B cell (primary cell): ENCODE results near the gene GPR143. TPM values are rescaled to one million over a fixed set of nuclear protein-coding genes. Genes with fewer than 3 reads are reported as not detected.

ENCODE experiments used
- ATAC-seq: fragments of 200-7000 bp; cut with Tn5 transposase; one replicate; pipeline ENCODE4 v1.10.0; 2021; ENCODE audit warnings: low read depth, mild to moderate bottlenecking, moderate number of reproducible peaks, moderate library complexity
- CTCF ChIA-PET: fragments of 350-600 bp; sonication (Branson Sonifier 250); formaldehyde crosslinking; loops from one replicate; lab custom pipeline; 2021; ENCODE audit warnings: antibody characterized with exemption, inconsistent platforms; lab: Charles Lee
- POLR2A ChIA-PET: fragments of 350-600 bp; sonication (Branson Sonifier 250); formaldehyde crosslinking; loops from one replicate; lab custom pipeline; 2021; ENCODE audit warnings: antibody characterized with exemption; lab: Charles Lee
- DNase-seq: peaks from one replicate; pipeline ENCODE4 v3.0.0; 2013
- H2AFZ ChIP-seq: 2 replicates; pipeline ENCODE4 v1.6.1; 2012; ENCODE audit warnings: mild to moderate bottlenecking, low read depth, low read length; ENCODE audit not compliant: insufficient read depth, poor library complexity, severe bottlenecking
- H3K27ac ChIP-seq, 2 donors: 1 replicate in 1 of 2; 2 replicates in 1 of 2; pipeline ENCODE4 v1.5.1; 2012 to 2013; ENCODE audit warnings: low read length in 2 of 2, mild to moderate bottlenecking in 2 of 2, moderate library complexity in 1 of 2
- H3K27me3 ChIP-seq, 4 experiments: fragments of 200-600 bp in 1 of 4; sonication (generic) in 1 of 4; replicated peaks in 1 of 4; 1 replicate in 2 of 4; 2 replicates in 2 of 4; pipeline versions ENCODE4 v1.6.1 to v1.7.0; 2013 to 2016; ENCODE audit warnings: low read length in 3 of 4, mild to moderate bottlenecking in 2 of 4, mixed read lengths in 1 of 4, moderate library complexity in 1 of 4; ENCODE audit not compliant: insufficient read depth in 4 of 4, control insufficient read depth in 3 of 4; ENCODE audit errors: control extremely low read depth in 1 of 4
- H3K36me3 ChIP-seq, 2 experiments: replicated peaks in 1 of 2; 1 replicate in 1 of 2; 2 replicates in 1 of 2; pipeline versions ENCODE4 v1.6.1 to v1.7.1; 2013; ENCODE audit warnings: low read length in 1 of 2; ENCODE audit not compliant: insufficient read depth in 2 of 2, control insufficient read depth in 1 of 2; ENCODE audit errors: control extremely low read depth in 1 of 2, extremely low read depth in 1 of 2
- H3K4me1 ChIP-seq, 2 donors: fragments of 200-600 bp in 1 of 2; sonication (generic) in 1 of 2; 1 replicate in 1 of 2; 2 replicates in 1 of 2; pipeline versions ENCODE4 v1.5.1 to v1.6.1; 2013 to 2017; ENCODE audit warnings: low read length in 2 of 2; ENCODE audit not compliant: control insufficient read depth in 2 of 2, insufficient read depth in 2 of 2
- H3K4me2 ChIP-seq: replicated peaks from 2 replicates; pipeline ENCODE3; 2012; ENCODE audit warnings: mild to moderate bottlenecking, low read depth, low read length; ENCODE audit not compliant: poor library complexity, severe bottlenecking
- H3K4me3 ChIP-seq, 5 experiments: fragments of 200-600 bp in 1 of 5; sonication (generic) in 1 of 5; 1 replicate in 3 of 5; 2 replicates in 2 of 5; pipeline versions ENCODE4 v1.5.1 to v1.7.0; 2011 to 2016; ENCODE audit warnings: low read length in 4 of 5, mild to moderate bottlenecking in 4 of 5, low read depth in 2 of 5, control low read depth in 1 of 5, moderate library complexity in 1 of 5; ENCODE audit not compliant: insufficient read depth in 1 of 5; ENCODE audit errors: control extremely low read depth in 1 of 5, extremely low read depth in 1 of 5
- H3K79me2 ChIP-seq: fragments of 200-600 bp; sonication (generic); one replicate; pipeline ENCODE4 v1.6.0; 2016; ENCODE audit warnings: low read length; ENCODE audit not compliant: control insufficient read depth, insufficient read depth
- H3K9ac ChIP-seq: fragments of 200-600 bp; sonication (generic); 2 replicates; pipeline ENCODE4 v1.6.1; 2017; ENCODE audit warnings: mild to moderate bottlenecking, low read length, moderate library complexity
- H3K9me3 ChIP-seq, 3 donors: one replicate each; pipeline versions ENCODE4 v1.6.1 to v1.7.1; 2013; ENCODE audit warnings: low read length in 2 of 3; ENCODE audit not compliant: control insufficient read depth in 2 of 3, insufficient read depth in 1 of 3; ENCODE audit errors: control extremely low read depth in 1 of 3
- H4K20me1 ChIP-seq: 2 replicates; pipeline ENCODE4 v1.6.0; 2012; ENCODE audit warnings: mild to moderate bottlenecking, low read length; ENCODE audit not compliant: insufficient read depth, control insufficient read depth, poor library complexity, severe bottlenecking
- H3K27ac Mint-ChIP-seq: one replicate; pipeline ENCODE4 v1.8.0; 2021; ENCODE audit warnings: mixed read lengths
- H3K27me3 Mint-ChIP-seq: one replicate; pipeline ENCODE4 v1.8.0; 2021; ENCODE audit warnings: mixed read lengths
- H3K4me1 Mint-ChIP-seq: one replicate; pipeline ENCODE4 v1.8.0; 2021; ENCODE audit warnings: mixed read lengths
- H3K4me3 Mint-ChIP-seq: one replicate; pipeline ENCODE4 v1.8.0; 2021; ENCODE audit warnings: mixed read lengths
- H3K9me3 Mint-ChIP-seq: one replicate; pipeline ENCODE4 v1.8.0; 2022; ENCODE audit warnings: mixed read lengths; ENCODE audit not compliant: insufficient read depth
- EZH2 ChIP-seq: IDR thresholded peaks from 2 replicates; pipeline ENCODE4 v1.6.1; 2012; ENCODE audit warnings: borderline replicate concordance, low read depth, mild to moderate bottlenecking, moderate library complexity, low read length; ENCODE audit not compliant: insufficient read depth, poor library complexity, severe bottlenecking
- WGBS: methylation state at CpG from one replicate; pipeline ENCODE4 v1.1.5; 2013; ENCODE audit warnings: missing lambda C conversion rate; ENCODE audit not compliant: insufficient coverage; 5-methylcytosine and 5-hydroxymethylcytosine counted together
- intact Hi-C: fragments of 100-400 bp; cut with micrococcal nuclease; formaldehyde crosslinking; loops from one replicate; pipeline ENCODE4 v1.10.0; 2022
- polyA plus RNA-seq: library from polyadenylated mRNA; depleted of rRNA; stranded (reverse); fragments of >200 nt; gene quantifications from 2 replicates; pipeline ENCODE4 v1.2.3, GENCODE V29; 2012
- total RNA-seq, 2 donors: library from RNA; stranded (reverse); fragments of 120-200 nt in 1 of 2; gene quantifications; 1 replicate in 1 of 2; 2 replicates in 1 of 2; pipeline versions ENCODE4 v1.2.3 to v1.2.4, GENCODE V29; 2013 to 2022
- TF ChIP-seq, protein P1 (sequence below): fragments of 200-600 bp; IDR thresholded peaks from one replicate; pipeline ENCODE4 v1.8.0; 2022; ENCODE audit warnings: antibody characterized with exemption, mild to moderate bottlenecking

GPR143 gene
- total and polyA plus RNA-seq, 2 donors (not counting 1 experiment from before 2014, with no cell fraction given), result not detected

DNA sequence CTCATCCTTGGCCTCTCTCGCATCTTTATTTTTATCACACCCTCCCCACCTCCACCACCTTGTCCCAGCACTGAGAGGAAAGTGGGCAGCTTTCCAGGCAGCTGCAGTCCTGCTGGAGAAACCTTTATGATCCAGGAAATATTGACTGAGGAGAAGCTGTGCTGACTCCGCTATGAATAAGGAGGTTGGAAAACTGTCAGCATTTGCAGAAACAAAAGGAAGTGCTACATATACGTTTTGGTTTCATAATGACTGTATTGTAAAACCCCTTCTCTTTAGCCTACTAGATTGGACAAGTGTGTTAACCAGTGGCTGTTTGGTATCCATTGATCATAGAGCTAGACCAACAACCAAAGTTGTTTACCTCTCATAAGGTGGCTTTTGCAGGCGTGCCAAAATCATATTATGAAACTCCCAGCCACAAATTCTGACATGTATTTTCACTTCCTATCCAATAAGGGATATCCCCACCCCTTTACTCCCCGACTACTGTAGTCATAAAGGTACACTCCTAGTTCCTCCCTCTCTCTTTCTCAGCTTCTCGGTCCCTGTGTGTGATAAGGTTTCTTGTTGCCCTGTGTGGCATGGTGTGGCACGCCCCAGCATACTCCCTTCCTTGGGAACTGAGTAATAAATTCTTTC is 88.4 kb downstream of the GPR143 start:
- no CpG with 5 or more reads among the region's 7 CpGs for WGBS
- H3K27ac Mint-ChIP-seq, result peak overlapping the region; percentile 92
- Histone ChIP-seq H3K9ac (peak overlapping the region; percentile 25), H3K36me3 (peaks cover 0 to 8% of the 10 kb centered on the region in 2 experiments), H3K9me3 (peaks cover 0 to 5% (median 2%) of the 10 kb centered on the region in 3 donors), H2AFZ (no peak overlapping the region), H3K27me3 (no peaks in the 10 kb centered on the region), H3K4me2 (peak overlapping the region; percentile 47), H3K4me3 (no peak overlapping the region), H4K20me1 (no peaks in the 10 kb centered on the region), H3K27ac (peak overlapping the region; percentile 69 to 81), H3K4me1 (peaks cover 24 to 38% of the 10 kb centered on the region in 2 donors), H3K79me2 (no peaks in the 10 kb centered on the region)
- POLR2A ChIA-PET, result interaction anchor here (1.0 to 1.2 kb wide), 2 partner anchors 21 to 422 kb away, joined by 3 to 8 read pairs; no protein-coding TSS in a partner anchor
- H3K4me3 Mint-ChIP-seq, result peak overlapping the region; percentile 77
- peaks cover 3% of the 10 kb centered on the region for H3K9me3 Mint-ChIP-seq
- peaks cover 44% of the 10 kb centered on the region for H3K4me1 Mint-ChIP-seq
- CTCF ChIA-PET, result interaction anchor here (1.5 kb wide), 1 partner anchor 215 kb away, joined by 5 read pairs; no protein-coding TSS in a partner anchor
- no peaks in the 10 kb centered on the region for H3K27me3 Mint-ChIP-seq
- DNase-seq, result peak; percentile 82
- no peak for TF ChIP-seq EZH2
- TF ChIP-seq, protein P1, sequence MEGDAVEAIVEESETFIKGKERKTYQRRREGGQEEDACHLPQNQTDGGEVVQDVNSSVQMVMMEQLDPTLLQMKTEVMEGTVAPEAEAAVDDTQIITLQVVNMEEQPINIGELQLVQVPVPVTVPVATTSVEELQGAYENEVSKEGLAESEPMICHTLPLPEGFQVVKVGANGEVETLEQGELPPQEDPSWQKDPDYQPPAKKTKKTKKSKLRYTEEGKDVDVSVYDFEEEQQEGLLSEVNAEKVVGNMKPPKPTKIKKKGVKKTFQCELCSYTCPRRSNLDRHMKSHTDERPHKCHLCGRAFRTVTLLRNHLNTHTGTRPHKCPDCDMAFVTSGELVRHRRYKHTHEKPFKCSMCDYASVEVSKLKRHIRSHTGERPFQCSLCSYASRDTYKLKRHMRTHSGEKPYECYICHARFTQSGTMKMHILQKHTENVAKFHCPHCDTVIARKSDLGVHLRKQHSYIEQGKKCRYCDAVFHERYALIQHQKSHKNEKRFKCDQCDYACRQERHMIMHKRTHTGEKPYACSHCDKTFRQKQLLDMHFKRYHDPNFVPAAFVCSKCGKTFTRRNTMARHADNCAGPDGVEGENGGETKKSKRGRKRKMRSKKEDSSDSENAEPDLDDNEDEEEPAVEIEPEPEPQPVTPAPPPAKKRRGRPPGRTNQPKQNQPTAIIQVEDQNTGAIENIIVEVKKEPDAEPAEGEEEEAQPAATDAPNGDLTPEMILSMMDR, result no peak
- peak; percentile 91 for ATAC-seq
- intact Hi-C loops, result loop anchor here (1.0 kb wide), 3 partner anchors 21 to 445 kb away; no protein-coding TSS in a partner anchor

DNA sequence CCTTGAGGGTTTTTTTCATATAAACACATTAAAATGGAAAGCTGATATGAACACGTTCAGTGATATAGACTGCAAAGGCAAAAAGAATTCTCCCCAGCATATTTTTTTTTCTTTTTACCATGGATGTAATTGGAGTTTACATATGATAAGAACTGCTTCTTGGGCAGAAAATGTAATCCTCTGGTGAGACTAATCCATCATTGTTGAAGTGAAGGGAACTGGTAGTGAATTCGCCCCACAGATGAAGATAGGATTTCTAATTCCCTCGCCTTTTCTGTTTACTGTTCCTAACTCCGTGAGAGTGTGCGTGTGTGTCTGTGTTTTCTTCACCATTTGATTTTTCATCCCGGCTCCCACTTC is 88.9 kb downstream of the GPR143 start:
- Mint-ChIP-seq H3K4me3 (peak overlapping the region; percentile 77), H3K27ac (peak overlapping the region; percentile 92), H3K9me3 (peaks cover 3% of the 10 kb centered on the region), H3K27me3 (no peaks in the 10 kb centered on the region), H3K4me1 (peaks cover 49% of the 10 kb centered on the region)
- H3K79me2 ChIP-seq, result no peaks in the 10 kb centered on the region
- no peak overlapping the region for H3K4me3 ChIP-seq
- H3K27ac ChIP-seq, result peak overlapping the region; percentile 69 to 81
- no peak for TF ChIP-seq EZH2
- TF ChIP-seq, protein P1, result no peak
- no peaks in the 10 kb centered on the region for H3K27me3 ChIP-seq
- no peaks in the 10 kb centered on the region for H4K20me1 ChIP-seq
- no peak for DNase-seq
- ChIA-PET POLR2A (interaction anchor here (1.0 to 1.2 kb wide), 2 partner anchors 20 to 422 kb away, joined by 3 to 8 read pairs; no protein-coding TSS in a partner anchor), CTCF (interaction anchor here (1.5 kb wide), 1 partner anchor 214 kb away, joined by 5 read pairs; no protein-coding TSS in a partner anchor)
- peaks cover 29 to 42% of the 10 kb centered on the region in 2 donors for H3K4me1 ChIP-seq
- intact Hi-C loops, result loop anchor here (1.0 kb wide), 4 partner anchors 20 to 446 kb away; no protein-coding TSS in a partner anchor
- peaks cover 0 to 5% (median 2%) of the 10 kb centered on the region in 3 donors for H3K9me3 ChIP-seq
- WGBS, result 50% methylated on average over 2 of the region's 6 CpGs
- peaks cover 0 to 8% of the 10 kb centered on the region in 2 experiments for H3K36me3 ChIP-seq
- ATAC-seq, result no peak
- no peak overlapping the region for H2AFZ ChIP-seq
- peak overlapping the region; percentile 25 for H3K9ac ChIP-seq
- H3K4me2 ChIP-seq, result peak overlapping the region; percentile 47
